Measurements from ENCODE around the gene TTBK1.

DNA sequence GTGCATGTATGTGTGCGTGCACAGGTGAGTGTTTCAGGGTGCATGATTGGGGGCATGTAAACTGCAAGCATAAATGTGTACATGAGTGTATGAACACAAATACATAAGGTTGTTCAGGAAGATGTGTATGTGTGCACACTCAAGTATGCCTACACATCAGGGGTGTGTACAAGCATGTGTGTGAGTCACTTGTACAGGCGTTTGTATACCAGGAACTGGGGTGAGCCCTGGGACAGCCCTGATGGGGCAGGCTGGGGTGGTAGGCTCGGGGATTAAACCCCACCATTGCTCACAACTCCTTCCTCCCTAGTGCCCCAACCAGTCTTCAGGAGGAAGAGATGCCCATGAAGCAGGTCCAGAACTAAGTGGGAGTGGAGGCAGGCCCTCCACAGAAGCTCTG is 61.1 kb downstream of the TTBK1 start:
- no peak for TF ChIP-seq EZH2 (IDR thresholded peaks at IDR 0.05; ENCODE audit: borderline replicate concordance, low read depth, low read length, poor library complexity, severe bottlenecking)
- TF ChIP-seq, protein P1, sequence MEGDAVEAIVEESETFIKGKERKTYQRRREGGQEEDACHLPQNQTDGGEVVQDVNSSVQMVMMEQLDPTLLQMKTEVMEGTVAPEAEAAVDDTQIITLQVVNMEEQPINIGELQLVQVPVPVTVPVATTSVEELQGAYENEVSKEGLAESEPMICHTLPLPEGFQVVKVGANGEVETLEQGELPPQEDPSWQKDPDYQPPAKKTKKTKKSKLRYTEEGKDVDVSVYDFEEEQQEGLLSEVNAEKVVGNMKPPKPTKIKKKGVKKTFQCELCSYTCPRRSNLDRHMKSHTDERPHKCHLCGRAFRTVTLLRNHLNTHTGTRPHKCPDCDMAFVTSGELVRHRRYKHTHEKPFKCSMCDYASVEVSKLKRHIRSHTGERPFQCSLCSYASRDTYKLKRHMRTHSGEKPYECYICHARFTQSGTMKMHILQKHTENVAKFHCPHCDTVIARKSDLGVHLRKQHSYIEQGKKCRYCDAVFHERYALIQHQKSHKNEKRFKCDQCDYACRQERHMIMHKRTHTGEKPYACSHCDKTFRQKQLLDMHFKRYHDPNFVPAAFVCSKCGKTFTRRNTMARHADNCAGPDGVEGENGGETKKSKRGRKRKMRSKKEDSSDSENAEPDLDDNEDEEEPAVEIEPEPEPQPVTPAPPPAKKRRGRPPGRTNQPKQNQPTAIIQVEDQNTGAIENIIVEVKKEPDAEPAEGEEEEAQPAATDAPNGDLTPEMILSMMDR (conservative IDR thresholded peaks at IDR 0.05; ENCODE audit: low read depth, low read length) = no peak

All from A673 (cell line).